Neural progenitor cell (in vitro differentiated cells): Measurements from ENCODE around the gene PITPNM3.

Experiments
- CTCF ChIP-seq: fragments of 200-600 bp; sonication (generic); IDR thresholded peaks from 2 replicates; pipeline ENCODE4 v1.5.1; 2017; ENCODE audit warnings: antibody characterized with exemption, mild to moderate bottlenecking
- EZH2 ChIP-seq: fragments of 200-600 bp; sonication (generic); IDR thresholded peaks from 2 replicates; pipeline ENCODE4 v1.6.1; 2017; ENCODE audit warnings: antibody characterized with exemption, mild to moderate bottlenecking, moderate library complexity
- EZH2phosphoT487 ChIP-seq: fragments of 200-600 bp; sonication (generic); IDR thresholded peaks from 2 replicates; pipeline ENCODE4 v1.6.1; 2017; ENCODE audit warnings: antibody characterized with exemption

- TF ChIP-seq CTCF, result no peak
- TF ChIP-seq EZH2, result no peak
- no peak for TF ChIP-seq EZH2phosphoT487
Measured at GRCh38 chr17:6501359-6501758, 55.0 kb downstream of the PITPNM3 start.
